Gastroesophageal sphincter (tissue), 3 donors: ENCODE data around the gene MKS1.

Source experiments
- POLR2A ChIP-seq, 2 donors: fragments of 450-650 bp; IDR thresholded peaks; one replicate each; pipeline ENCODE4 v1.6.1; 2017; ENCODE audit warnings: antibody characterized with exemption in 2 of 2, mild to moderate bottlenecking in 2 of 2, moderate library complexity in 1 of 2
- TF ChIP-seq, protein P1 (sequence below), 4 experiments: fragments of 200-600 bp in 2 of 4; fragments of 450-650 bp in 2 of 4; sonication (generic) in 1 of 4; IDR thresholded peaks; one replicate each; pipeline ENCODE4 v1.5.1; 2017 to 2019; ENCODE audit warnings: antibody characterized with exemption in 4 of 4, mild to moderate bottlenecking in 2 of 4, moderate library complexity in 2 of 4

DNA sequence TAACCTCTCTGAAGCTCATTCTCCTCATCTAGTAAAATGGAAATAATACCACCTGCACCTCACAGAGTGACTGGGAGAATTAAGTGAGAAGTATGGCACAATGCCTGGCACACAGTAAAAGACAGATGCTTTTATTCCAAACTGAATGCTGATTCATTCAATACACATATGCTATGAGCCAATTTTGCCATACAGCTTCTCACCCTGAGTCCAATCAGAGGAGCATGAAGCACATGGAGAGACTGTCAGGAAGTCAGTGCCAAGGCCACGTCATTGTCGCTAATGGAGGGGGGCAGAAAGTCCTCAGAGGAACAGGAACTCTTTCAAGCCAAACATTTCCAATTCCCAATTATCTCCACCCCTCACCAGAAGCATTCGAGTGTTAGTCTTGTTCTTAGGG lies 11.6 kb downstream of the MKS1 start:
- TF ChIP-seq, protein P1, sequence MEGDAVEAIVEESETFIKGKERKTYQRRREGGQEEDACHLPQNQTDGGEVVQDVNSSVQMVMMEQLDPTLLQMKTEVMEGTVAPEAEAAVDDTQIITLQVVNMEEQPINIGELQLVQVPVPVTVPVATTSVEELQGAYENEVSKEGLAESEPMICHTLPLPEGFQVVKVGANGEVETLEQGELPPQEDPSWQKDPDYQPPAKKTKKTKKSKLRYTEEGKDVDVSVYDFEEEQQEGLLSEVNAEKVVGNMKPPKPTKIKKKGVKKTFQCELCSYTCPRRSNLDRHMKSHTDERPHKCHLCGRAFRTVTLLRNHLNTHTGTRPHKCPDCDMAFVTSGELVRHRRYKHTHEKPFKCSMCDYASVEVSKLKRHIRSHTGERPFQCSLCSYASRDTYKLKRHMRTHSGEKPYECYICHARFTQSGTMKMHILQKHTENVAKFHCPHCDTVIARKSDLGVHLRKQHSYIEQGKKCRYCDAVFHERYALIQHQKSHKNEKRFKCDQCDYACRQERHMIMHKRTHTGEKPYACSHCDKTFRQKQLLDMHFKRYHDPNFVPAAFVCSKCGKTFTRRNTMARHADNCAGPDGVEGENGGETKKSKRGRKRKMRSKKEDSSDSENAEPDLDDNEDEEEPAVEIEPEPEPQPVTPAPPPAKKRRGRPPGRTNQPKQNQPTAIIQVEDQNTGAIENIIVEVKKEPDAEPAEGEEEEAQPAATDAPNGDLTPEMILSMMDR (IDR thresholded peaks at IDR 0.05) = no peak
- TF ChIP-seq POLR2A (IDR thresholded peaks at IDR 0.05) = no peak
